ENCODE results near the gene TFF1.

TFF1 gene

GRCh38 chr21:42346441-42346840 is 19.9 kb downstream of the TFF1 start:
- Histone ChIP-seq H3K9ac (ENCODE audit: low read length) (no peak overlapping the region), H3K9me3 (ENCODE audit: control insufficient read depth, low read depth, low read length) (no peaks in the 10 kb centered on the region), H3K4me1 (ENCODE audit: control insufficient read depth, low read depth, low read length) (peaks cover 4% of the 10 kb centered on the region), H3K27ac (ENCODE audit: low read length) (no peak overlapping the region), H3K36me3 (ENCODE audit: control insufficient read depth, low read depth, low read length) (no peaks in the 10 kb centered on the region), H3K27me3 (ENCODE audit: control insufficient read depth, insufficient read depth, low read length) (no peaks in the 10 kb centered on the region), H3K4me3 (ENCODE audit: low read length) (no peak overlapping the region)

- no peaks in the 10 kb centered on the region for H3K9me3 ChIP-seq (ENCODE audit: control insufficient read depth, low read depth, low read length)
Measured at GRCh38 chr21:42344631-42345030, 21.7 kb downstream of the TFF1 start.

GRCh38 chr21:42343963-42344510 is 22.3 kb downstream of the TFF1 start:
- no peaks in the 10 kb centered on the region for H3K27me3 ChIP-seq (ENCODE audit: control insufficient read depth, insufficient read depth, low read length)
- peaks cover 4% of the 10 kb centered on the region for H3K4me1 ChIP-seq (ENCODE audit: control insufficient read depth, low read depth, low read length)
- no peak overlapping the region for H3K27ac ChIP-seq (ENCODE audit: low read length)
- H3K4me3 ChIP-seq (ENCODE audit: low read length) = no peak overlapping the region
- no peaks in the 10 kb centered on the region for H3K36me3 ChIP-seq (ENCODE audit: control insufficient read depth, low read depth, low read length)
- H3K9ac ChIP-seq (ENCODE audit: low read length) = no peak overlapping the region
- no peaks in the 10 kb centered on the region for H3K9me3 ChIP-seq (ENCODE audit: control insufficient read depth, low read depth, low read length)

More at GRCh38 chr21:42344631-42345030, 21.7 kb downstream of the TFF1 start:
- no peaks in the 10 kb centered on the region for H3K36me3 ChIP-seq (ENCODE audit: control insufficient read depth, low read depth, low read length)
- H3K9ac ChIP-seq (ENCODE audit: low read length) = no peak overlapping the region
- no peaks in the 10 kb centered on the region for H3K27me3 ChIP-seq (ENCODE audit: control insufficient read depth, insufficient read depth, low read length)
- H3K27ac ChIP-seq (ENCODE audit: low read length) = no peak overlapping the region
- no peak overlapping the region for H3K4me3 ChIP-seq (ENCODE audit: low read length)
- H3K4me1 ChIP-seq (ENCODE audit: control insufficient read depth, low read depth, low read length) = peaks cover 4% of the 10 kb centered on the region

GRCh38 chr21:42343556-42343955 is 22.8 kb downstream of the TFF1 start:
- no peak overlapping the region for H3K4me3 ChIP-seq (ENCODE audit: low read length)
- H3K36me3 ChIP-seq (ENCODE audit: control insufficient read depth, low read depth, low read length) = no peaks in the 10 kb centered on the region
- H3K4me1 ChIP-seq (ENCODE audit: control insufficient read depth, low read depth, low read length) = peaks cover 4% of the 10 kb centered on the region
- H3K27ac ChIP-seq (ENCODE audit: low read length) = no peak overlapping the region
- no peaks in the 10 kb centered on the region for H3K27me3 ChIP-seq (ENCODE audit: control insufficient read depth, insufficient read depth, low read length)
- H3K9me3 ChIP-seq (ENCODE audit: control insufficient read depth, low read depth, low read length) = no peaks in the 10 kb centered on the region
- H3K9ac ChIP-seq (ENCODE audit: low read length) = no peak overlapping the region

- H3K9me3 ChIP-seq (ENCODE audit: control insufficient read depth, low read depth, low read length) = no peaks in the 10 kb centered on the region
- no peak overlapping the region for H3K27ac ChIP-seq (ENCODE audit: low read length)
- no peak overlapping the region for H3K4me3 ChIP-seq (ENCODE audit: low read length)
- H3K36me3 ChIP-seq (ENCODE audit: control insufficient read depth, low read depth, low read length) = no peaks in the 10 kb centered on the region
- H3K27me3 ChIP-seq (ENCODE audit: control insufficient read depth, insufficient read depth, low read length) = no peaks in the 10 kb centered on the region
- H3K4me1 ChIP-seq (ENCODE audit: control insufficient read depth, low read depth, low read length) = peaks cover 8% of the 10 kb centered on the region
- H3K9ac ChIP-seq (ENCODE audit: low read length) = no peak overlapping the region
Measured at GRCh38 chr21:42343101-42343500, 23.2 kb downstream of the TFF1 start.

- Histone ChIP-seq H3K9ac (ENCODE audit: low read length) (no peak overlapping the region), H3K27me3 (ENCODE audit: control insufficient read depth, insufficient read depth, low read length) (no peaks in the 10 kb centered on the region), H3K9me3 (ENCODE audit: control insufficient read depth, low read depth, low read length) (no peaks in the 10 kb centered on the region), H3K4me1 (ENCODE audit: control insufficient read depth, low read depth, low read length) (peaks cover 10% of the 10 kb centered on the region), H3K36me3 (ENCODE audit: control insufficient read depth, low read depth, low read length) (no peaks in the 10 kb centered on the region), H3K27ac (ENCODE audit: low read length) (no peak overlapping the region), H3K4me3 (ENCODE audit: low read length) (no peak overlapping the region)
Measured at GRCh38 chr21:42341776-42342542, 24.4 kb downstream of the TFF1 start.

- H3K9me3 ChIP-seq (ENCODE audit: control insufficient read depth, low read depth, low read length) = no peaks in the 10 kb centered on the region
- H3K27ac ChIP-seq (ENCODE audit: low read length) = no peak overlapping the region
- H3K27me3 ChIP-seq (ENCODE audit: control insufficient read depth, insufficient read depth, low read length) = no peaks in the 10 kb centered on the region
- H3K4me1 ChIP-seq (ENCODE audit: control insufficient read depth, low read depth, low read length) = peaks cover 24% of the 10 kb centered on the region
- no peaks in the 10 kb centered on the region for H3K36me3 ChIP-seq (ENCODE audit: control insufficient read depth, low read depth, low read length)
- H3K9ac ChIP-seq (ENCODE audit: low read length) = no peak overlapping the region
- no peak overlapping the region for H3K4me3 ChIP-seq (ENCODE audit: low read length)
Measured at GRCh38 chr21:42340187-42341050, 25.9 kb downstream of the TFF1 start.

- Histone ChIP-seq H3K36me3 (ENCODE audit: control insufficient read depth, low read depth, low read length) (no peaks in the 10 kb centered on the region), H3K27ac (ENCODE audit: low read length) (no peak overlapping the region), H3K9ac (ENCODE audit: low read length) (no peak overlapping the region), H3K4me1 (ENCODE audit: control insufficient read depth, low read depth, low read length) (peaks cover 25% of the 10 kb centered on the region), H3K4me3 (ENCODE audit: low read length) (no peak overlapping the region), H3K27me3 (ENCODE audit: control insufficient read depth, insufficient read depth, low read length) (no peaks in the 10 kb centered on the region), H3K9me3 (ENCODE audit: control insufficient read depth, low read depth, low read length) (no peaks in the 10 kb centered on the region)
Measured at GRCh38 chr21:42338729-42339715, 27.3 kb downstream of the TFF1 start.

GRCh38 chr21:42337830-42338728 is 28.3 kb downstream of the TFF1 start:
- H3K4me1 ChIP-seq (ENCODE audit: control insufficient read depth, low read depth, low read length) = peaks cover 25% of the 10 kb centered on the region
- H3K27me3 ChIP-seq (ENCODE audit: control insufficient read depth, insufficient read depth, low read length) = no peaks in the 10 kb centered on the region
- H3K36me3 ChIP-seq (ENCODE audit: control insufficient read depth, low read depth, low read length) = no peaks in the 10 kb centered on the region
- H3K4me3 ChIP-seq (ENCODE audit: low read length) = no peak overlapping the region
- no peaks in the 10 kb centered on the region for H3K9me3 ChIP-seq (ENCODE audit: control insufficient read depth, low read depth, low read length)
- H3K9ac ChIP-seq (ENCODE audit: low read length) = no peak overlapping the region
- no peak overlapping the region for H3K27ac ChIP-seq (ENCODE audit: low read length)

GRCh38 chr21:42337276-42337675 is 29.1 kb downstream of the TFF1 start:
- Histone ChIP-seq H3K27ac (ENCODE audit: low read length) (no peak overlapping the region), H3K4me3 (ENCODE audit: low read length) (no peak overlapping the region), H3K27me3 (ENCODE audit: control insufficient read depth, insufficient read depth, low read length) (no peaks in the 10 kb centered on the region), H3K9ac (ENCODE audit: low read length) (no peak overlapping the region), H3K4me1 (ENCODE audit: control insufficient read depth, low read depth, low read length) (peaks cover 25% of the 10 kb centered on the region), H3K36me3 (ENCODE audit: control insufficient read depth, low read depth, low read length) (no peaks in the 10 kb centered on the region), H3K9me3 (ENCODE audit: control insufficient read depth, low read depth, low read length) (no peaks in the 10 kb centered on the region)
